Right forelimb (tissue), 1 donor: ENCODE data around the gene KAT2A.
"Not testable (repeated sequence)": the region's sequence is repeated elsewhere in the genome, so short reads cannot be mapped to it uniquely, and the experiment has no call there.

Experiments used
- DNase-seq: peaks from one replicate; pipeline ENCODE4 v3.0.0-alpha.2; 2018

Gene KAT2A

DNA sequence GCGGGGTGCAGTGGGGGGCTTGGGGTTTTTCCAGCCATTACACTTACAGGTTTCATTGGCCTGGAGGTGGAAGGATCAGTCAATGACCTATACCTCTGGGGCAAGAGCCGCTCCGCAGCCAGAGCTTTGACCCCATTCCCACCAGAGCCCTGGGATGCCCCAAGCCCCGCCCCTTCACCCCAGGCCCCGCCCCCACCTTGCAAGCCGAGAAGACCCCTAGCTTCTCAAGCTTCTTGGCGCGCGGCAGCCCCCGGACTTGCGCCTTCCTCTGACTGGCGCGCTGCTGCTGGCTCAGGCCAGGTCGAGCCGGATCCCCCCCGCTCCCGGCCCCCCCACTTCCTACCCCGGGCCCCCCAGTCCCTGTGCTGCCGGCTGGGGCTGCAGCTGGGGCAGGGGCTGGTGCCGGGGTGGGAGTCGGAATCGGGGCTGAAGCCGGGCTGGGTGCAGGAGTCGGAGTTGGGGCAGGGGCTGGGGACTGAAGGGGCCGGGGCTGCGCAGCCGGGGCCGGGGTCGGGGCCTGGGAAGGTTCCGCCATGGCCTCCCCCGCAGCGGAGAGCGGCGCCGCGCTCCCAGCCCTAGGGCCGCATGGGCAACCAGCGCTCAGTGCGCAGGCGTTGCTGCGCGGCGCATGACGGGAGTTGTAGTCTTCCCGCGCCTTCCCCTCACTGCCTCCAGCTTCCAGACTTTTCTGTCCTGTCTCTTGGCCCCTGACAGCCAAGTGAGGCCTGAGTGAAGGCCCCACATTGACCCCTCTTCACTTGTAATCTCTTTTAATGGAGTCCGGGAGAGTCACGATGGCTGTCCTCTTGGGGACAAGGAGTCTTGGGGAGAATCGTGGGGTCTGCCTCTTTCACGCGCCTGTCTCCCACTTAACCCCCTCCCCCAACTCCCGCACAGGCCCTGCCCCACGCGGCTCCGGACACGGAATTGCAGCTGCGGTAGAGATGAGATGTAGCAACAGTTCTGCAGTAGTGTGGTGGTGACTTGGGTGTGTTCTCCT lies at the start of gene KAT2A:
Gene KAT2A, minus strand, starts transcription at position 598 of the 1,000 bp plus-strand sequence. Its CDS starts 63 bp downstream, at position 535.
- DNase-seq: peak; percentile 89

DNA sequence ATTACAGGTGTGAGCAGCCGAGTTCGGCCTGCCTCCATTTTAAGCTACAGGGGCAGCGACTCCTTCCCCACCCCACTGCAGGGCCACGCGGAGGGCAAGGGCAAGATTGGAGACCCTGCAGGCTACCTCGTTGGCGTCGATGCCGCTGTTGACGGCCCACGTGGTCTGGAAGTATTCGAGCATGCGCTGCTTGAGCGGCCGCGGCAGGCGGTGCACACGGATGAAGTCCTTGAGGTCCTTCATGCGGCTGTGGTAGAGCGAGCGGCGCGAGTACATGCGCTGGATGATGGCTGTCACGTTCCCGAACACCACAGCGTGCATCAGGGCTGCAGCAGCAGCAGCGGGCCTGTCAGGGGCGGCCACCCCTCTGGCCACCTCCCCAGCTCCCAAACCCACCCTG lies 48.2 kb upstream of the KAT2A start:
- no peak for DNase-seq

DNA sequence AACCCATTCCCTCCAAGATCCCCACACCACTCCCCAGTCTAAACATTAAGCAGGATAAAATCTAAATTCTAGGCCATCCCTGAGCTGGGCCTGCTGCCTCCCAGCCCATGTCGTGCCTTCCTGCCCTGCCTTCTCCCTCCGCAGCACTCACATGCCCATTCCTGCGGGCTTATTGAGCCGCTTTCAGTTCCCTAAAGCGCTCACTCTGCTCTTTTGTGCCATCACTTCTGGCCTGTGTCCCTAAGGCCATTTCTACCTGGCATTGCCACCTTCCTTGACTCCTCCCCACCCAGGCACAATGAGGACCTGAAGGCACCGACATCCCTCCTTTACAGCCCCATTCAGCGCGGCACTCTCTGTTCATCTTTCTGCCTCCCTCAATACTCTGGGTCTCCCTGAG lies 46.6 kb upstream of the KAT2A start:
- DNase-seq: no peak

DNA sequence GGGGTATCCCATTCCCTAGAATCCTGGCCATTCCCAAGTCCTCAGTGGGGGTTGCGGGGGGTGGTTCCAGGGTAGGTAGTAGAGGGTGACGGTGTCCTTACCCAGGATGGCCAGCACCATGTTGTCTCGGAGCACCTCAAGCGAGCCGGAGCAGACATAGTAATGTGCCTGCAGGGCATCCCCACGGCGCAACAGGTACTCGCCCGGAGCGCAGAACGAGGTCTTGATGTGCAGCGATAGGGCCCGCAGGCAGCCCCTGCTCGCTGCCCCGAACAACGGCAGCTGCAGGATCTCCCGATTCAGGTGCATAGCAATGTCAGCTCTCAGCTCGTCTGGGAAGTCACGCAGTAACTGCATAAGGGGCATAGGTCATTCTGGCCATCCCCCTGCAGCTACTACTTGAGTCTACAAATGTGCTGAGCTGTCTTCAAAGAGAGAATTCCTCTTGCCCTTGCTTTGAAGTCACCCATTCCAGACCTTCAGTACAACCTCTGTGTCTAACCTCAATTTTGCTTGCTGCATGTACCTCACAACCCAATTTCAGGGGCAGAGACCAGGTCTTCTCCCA lies 45.1 kb upstream of the KAT2A start:
- DNase-seq: no peak

DNA sequence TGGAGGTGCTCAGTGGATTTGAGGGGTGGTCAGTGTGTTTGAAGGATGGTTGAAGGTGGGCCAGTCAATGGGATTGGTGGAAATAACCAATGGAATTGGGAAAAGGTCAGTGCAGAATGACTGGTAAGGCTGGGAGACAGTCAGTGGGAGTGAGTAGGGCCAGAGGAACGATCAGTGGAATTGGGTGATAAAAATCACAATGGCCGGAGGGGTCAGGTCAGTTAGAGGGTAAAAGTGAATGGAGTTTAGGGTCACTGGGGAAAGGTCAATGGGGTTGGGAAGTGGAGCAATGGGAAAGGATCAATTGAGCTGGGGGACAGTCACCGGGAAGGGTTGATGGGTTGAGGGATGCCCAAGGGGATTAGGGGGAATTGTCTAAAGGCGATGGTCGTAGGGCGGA lies 44.6 kb upstream of the KAT2A start:
- DNase-seq: no peak

DNA sequence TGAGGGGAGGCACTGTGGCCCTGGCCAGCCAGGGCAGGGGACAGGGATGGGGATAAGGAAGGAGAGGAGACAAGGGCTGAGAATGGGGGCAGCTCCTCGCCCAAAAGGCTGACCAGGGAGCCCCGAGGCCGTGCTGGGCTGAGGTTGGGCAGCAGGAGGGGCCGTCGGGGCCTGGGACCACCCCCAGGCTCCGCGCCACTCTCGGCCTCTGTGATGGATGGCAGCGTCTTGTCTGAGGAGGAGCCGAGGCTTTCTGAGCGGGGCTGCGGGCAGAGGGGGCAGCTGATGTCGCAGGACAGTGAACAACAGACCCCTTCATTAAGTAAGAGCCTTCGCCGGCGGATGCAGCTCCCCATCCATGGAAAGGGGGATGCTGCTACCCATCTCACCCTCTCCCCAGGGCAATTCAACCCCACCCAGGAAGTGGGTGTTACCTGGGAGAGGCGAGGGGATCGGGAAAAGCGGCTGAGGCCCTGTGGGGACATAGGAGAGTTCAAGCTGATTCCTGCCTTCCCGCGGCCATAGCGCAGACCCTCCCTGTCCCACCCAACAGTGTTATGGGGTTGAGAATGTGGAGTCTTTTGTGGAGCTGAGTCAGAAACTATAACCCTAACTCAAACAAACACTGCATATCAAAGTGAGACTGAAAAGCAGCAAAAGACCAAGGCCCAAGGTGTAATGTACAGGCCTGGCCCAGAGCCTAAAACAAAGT lies 42.7 kb upstream of the KAT2A start:
- no peak for DNase-seq

DNA sequence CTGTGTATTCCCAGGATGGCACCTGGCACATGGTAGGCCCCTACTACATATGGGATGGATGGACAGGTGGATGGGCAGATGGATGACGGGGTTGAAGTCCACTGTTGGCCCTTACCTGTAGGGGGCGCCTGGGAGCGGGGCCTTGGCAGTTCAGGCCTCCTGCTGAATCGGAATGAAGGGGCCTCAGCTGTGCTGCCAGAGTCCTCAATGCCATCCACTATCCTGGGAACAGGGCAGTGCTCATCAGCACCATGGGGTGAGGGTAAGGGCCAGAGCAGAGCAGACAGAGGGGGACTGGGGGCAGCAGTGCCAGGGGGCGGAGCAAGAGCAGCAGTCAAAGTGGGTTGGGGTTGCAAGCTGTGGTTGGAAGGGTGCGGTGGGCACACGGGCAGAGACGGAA lies 41.9 kb upstream of the KAT2A start:
- DNase-seq: no peak

DNA sequence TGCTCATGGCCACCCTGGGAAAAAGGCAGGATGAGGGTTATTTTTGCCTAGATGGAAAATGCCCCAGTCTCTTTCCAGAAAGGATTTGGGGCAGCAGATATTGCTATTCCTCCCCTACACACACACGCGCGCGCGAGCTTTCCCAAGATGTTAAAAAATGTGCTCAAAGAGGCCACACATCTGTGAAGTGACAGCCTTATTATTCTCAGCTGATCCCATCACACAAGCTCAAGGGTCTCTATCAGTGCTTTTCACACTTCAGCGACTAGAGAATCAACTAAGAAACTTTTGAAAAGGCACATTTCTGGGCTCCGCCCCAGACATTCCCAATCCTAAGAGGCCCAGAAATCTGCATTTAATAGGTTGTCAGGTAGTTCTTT lies 39.4 kb upstream of the KAT2A start:
- DNase-seq: no peak

DNA sequence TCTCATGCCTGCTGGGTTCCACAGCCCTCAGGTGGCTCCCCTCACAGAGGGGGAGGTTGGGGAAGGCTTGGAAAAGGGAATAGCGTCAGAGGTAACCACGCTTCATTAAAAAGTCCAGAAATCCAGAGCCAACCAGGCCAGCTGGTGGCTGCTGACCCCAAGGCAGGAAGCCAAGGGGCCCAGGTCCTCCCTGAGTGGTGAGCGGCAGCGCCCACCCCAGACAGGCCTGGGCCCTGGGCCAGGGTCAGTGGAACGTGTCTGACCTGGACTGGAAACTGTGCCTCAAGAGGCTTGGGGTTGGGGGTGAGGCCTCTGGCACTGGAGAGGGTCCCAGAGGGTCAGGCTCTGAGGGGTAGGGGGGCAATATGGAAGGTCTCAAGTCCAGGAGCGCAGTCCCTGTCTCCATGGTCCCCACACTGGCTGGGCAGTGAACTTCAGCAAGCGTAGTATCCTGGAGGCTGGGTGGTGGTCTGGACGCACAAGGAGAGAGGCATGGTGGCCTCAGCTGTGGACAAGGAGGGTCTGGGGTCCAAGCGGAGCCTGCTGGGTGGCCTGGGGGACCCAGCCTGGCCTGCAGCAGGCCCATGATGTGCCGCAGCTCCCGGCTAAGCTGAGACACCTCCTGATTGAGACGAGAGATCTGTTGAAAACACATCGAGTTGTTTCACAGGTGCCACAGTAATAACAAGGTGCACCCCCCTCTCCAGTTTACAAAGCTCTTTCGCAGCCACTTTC lies 38.8 kb upstream of the KAT2A start:
- DNase-seq: no peak

DNA sequence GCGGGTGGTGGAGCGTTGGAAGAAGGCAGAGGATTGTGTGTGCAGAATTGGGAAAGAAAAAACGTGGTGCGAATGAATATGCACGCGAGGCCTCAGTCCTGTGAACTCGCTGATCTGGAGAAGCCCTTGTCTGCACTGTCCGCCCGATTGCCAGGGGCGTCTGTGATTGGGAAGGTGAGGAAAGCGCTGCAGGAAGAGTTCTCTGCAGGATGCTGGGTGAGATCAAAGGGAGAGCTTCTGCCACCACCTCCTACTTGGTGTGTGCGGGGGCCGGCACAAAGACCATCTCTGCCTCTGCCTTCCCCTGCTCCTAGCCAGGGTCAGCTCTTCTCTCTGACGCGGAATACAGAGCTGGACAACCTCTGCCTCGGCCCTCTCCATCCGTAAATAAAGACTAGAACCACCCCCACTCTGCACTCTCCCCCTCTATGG lies 34.5 kb upstream of the KAT2A start:
- DNase-seq: no peak

DNA sequence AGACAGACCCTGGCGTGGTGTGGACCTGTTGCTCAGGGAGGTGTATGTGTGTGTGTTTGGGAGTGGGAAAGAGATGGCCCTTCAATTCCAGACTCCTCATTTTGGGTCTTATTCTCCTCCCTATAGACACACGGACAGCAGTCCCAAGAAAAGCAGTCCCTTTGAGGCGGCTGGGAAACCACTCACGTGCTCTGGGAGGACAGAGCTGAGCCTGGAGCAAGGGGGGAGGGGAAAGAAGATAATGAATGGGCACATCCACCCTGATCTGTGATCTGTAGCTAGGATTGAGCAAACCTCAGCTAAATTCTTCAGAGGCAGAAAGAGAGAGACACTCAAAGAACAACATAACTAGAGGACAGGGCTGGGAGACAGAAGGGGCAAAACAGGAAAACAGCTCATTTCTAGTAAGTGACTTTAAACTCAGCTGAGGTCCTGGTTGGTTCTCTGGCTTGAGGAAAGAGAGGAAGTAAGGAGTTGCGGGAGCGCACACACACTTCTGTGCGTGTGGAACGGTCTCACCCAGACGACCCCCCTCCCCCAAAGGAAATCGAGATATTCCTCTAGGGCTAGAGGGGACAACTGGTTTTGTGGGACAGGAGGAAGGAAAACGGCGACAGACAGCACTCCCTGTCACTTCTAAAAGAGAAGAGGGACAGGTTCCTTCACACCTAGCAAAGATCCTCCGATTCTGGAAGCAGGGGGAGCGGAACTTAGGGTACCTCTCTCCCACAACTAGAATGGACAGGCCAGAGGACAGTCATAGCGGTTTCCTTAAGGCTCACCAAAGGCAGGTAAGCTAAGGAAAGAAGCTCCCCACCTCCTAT lies 33.0 kb upstream of the KAT2A start:
- DNase-seq: no peak

DNA sequence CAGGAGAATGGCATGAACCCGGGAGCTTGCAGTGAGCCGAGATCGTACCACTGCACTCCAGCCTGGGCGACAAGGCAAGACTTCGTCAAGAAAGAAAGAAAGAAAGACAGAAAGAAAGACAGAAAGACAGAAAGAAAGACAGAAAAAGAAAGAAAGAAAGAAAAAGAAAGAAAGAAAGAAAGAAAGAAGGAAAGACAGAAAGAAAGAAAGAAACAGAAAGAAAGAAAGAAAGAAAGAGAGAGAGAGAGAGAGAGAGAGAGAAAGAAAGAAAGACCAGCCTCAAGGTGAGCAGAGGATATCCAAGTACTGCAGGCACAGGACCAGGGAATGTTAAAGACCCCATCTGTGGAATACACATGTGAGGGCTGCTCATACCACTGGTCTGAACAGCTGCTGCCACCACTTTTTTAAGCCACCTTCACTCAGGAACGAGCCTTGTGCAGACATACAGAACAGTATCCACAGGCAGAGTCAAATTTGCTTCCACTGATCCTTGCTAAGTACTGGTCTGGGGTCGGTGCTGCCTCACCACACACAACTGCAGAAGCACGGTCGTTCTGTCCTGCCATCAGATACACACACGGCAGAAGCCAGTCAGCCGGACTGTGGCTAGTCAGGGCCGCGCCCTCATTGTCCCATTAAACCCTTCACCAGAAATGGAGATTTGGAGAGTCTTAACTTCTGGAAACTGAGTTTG lies 25.9 kb upstream of the KAT2A start:
- no peak for DNase-seq

DNA sequence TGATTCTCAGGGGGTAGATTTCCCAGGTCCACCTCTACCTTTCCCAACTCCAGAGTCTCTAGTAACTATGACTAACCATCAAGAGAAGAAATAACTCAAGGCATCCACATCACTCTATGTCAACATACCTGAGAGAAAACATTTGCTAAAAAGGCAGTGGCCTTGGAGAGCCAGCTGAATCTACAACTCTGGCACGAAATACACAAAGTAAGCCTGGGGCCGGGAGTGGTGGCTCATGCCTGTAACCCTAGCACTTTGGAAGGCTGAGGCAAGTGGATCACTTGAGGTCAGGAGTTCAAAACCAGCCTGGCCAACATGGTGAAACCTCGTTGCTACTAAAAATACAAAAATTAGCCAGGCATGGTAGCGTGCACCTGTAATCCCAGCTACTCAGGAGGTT lies 22.0 kb upstream of the KAT2A start:
- not testable (repeated sequence) for DNase-seq

DNA sequence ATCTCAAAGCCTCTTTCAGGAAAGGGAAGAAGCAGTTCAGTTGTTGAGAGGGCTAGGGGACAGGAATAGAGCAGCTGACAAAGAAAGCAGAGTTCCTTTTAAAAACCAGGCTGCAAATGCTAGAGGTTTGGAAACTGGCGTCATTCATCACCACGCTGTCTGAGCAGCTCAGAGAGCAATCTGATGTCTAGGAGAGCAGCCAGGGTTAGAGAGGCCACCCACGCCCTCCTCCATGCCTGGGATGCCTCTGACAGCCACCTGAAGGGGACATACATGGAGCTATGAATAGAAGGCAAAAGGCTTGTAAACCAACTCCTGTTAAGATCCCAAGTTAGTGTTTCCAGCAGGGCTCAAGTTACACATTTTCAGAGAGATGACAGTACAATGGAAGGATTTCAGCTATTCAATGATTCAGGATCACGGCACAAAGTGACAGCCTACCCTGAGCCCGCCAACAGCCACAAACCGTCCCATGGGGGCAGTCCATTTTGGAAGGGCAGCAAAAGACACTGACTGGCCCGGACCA lies 21.3 kb upstream of the KAT2A start:
- DNase-seq: no peak

DNA sequence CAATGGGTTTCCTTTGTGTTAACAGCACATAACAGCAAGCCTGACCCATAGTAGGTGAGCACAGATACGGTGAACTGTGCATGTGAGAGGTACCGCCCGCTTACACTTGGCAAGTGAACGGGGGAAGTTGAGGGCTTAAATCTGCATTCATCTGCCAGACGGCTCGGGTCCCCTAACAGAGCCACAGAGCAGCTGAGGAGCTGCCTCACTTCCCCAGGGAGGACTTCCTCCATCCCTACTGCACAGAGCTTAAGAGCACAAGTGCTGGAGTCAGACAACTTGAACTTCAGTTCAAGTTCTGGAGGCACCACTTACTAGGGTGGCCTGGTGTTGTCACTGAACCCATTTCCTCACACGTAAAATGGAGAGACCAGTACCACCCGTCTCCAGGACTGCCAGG lies 20.2 kb upstream of the KAT2A start:
- DNase-seq: no peak

DNA sequence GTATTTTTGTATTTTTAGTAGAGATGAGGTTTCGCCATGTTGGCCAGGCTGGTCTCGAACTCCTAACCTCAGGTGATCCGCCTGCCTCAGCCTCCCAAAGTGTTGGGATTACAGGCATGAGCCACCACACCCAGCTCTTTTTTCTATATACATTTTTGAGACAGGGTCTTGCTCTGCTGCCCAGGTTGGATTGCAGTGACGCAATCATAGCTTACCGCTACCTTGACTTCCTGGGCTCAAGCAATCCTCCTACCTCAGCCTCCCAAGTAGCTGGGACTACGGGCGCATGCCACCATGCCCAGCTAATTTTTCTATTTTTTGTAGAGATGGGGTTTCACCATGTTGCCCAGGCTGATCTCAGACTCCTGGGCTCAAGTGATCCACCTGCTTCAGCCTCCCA lies 19.5 kb upstream of the KAT2A start:
- not testable (repeated sequence) for DNase-seq

DNA sequence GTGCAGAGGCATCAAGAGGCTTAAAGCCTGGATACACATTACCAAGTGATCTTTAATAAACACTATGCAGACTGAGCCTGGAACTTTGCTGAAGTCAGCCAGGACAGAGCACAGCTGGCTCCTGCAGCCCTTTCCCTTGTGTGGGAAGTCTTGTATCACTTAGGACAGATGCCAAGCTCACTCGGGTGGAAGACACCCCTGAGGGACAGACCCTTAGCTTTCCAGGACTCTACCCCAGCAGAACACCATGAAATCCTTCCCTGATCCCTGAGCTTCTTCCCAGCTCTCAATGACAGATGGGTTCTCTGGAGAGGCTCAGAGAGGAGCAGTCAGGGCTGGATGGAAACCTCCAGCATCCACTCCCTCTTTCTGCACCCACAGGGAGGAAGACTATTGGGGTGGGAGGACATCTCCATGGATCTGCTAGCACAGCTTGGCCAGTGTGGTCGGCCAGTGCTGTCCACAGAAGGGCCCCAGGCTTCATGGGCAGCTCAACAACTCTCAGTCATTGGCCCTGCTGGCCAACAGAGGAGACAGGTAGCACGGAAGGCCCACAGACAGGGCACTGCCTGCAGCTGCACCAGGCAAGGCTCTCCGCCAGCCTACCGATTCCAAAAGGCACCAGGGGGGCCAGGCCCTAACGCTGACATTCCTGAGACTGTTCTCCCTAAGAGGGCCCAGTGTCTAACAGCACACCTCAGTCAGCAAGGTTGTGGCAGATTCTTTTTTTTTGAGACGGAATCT lies 17.8 kb upstream of the KAT2A start:
- DNase-seq: no peak

DNA sequence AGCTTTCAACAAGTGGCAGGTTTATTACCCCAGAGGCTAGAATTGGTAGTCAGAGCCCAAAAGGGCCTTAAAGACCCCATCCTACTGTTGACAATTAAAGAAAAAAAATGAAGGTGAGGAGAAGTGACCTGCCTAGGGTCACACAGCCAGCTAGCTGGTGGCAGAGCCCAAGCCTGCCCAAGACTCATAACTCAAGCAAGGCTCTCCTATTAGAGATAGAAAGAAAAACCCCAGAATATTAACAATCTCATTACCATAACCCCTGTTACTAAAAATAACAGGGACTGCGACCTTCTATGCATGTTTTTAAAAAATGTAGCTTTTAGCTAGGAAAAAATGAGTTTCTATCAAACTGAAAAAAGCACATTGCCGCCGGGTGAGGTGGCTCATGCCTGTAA lies 15.5 kb upstream of the KAT2A start:
- no peak for DNase-seq

DNA sequence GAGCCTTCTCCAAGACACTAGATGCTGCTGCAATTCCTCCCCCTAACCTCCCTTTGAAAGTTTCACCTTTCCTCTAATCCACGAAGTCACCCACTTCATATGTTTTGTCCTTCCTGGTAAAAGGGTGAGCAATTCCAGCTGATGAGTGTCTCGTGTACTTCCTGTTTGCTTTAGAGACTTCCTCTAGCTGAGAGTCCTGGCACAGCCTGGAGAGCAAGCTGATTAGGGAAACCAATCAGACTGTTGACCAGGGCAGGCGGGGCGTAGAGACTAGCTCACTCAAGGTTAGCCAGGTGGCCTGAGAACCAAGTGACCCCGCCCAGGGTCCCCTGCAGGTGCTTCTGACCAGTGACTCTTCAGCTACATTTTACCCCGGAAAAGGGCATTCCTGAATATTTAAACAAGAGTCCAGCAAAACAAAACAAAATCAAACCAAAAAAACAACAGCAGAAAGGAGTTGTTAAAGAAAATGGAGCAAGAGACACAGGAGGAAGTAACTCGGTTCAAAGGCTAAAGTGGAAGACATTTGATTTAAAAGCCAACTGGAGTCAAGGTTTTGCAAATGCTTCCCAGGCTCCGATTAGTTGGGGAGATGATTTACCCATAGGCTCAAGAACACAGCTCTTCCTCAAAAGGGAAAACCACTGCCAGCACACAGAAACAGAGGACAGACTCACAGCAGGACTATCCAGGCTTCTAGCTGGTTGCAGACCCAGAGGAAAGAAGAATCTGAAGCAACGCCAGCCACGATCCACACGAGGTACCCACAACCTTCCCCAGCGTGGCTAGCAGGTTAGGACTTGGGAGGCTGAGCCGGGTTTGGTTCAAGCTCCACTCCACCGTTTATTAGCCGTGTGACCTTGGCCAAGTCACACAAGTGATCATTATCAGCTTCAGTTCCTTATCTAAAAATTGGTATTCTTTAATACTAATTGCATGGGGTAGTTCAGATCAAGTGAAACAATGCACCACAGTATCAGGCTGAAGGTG lies 14.8 kb upstream of the KAT2A start:
- DNase-seq: no peak
